Measurements from ENCODE around the gene MAVS. TPM values are rescaled to one million over a fixed set of nuclear protein-coding genes. Genes with fewer than 3 reads are reported as not detected.

The MAVS gene
- total and polyA plus RNA-seq, 2 donors (not counting 1 experiment from before 2014, with no cell fraction given), result 14.4 to 15.9 TPM

GRCh38 chr20:3909952-3910366 is 63.3 kb downstream of the MAVS start:
- Histone ChIP-seq H3K27me3 (ENCODE audit: control insufficient read depth, insufficient read depth, low read length) (no peaks in the 10 kb centered on the region), H3K79me2 (ENCODE audit: control insufficient read depth, insufficient read depth, low read length) (peaks cover 92% of the 10 kb centered on the region), H3K4me3 (replicated peaks in 1 of 4; ENCODE audit: control extremely low read depth in 1 of 4, insufficient read depth in 1 of 4, low read depth in 3 of 4, low read length in 4 of 4) (no peak overlapping the region), H3K36me3 (ENCODE audit: control insufficient read depth, insufficient read depth, low read length) (peaks cover 15% of the 10 kb centered on the region), H2AFZ (ENCODE audit: low read length) (no peak overlapping the region), H3K4me1 (ENCODE audit: control insufficient read depth, extremely low read depth, insufficient read depth, low read length) (no peaks in the 10 kb centered on the region), H3K9me3 (ENCODE audit: control insufficient read depth, insufficient read depth, low read depth, low read length) (no peaks in the 10 kb centered on the region), H3K4me2 (ENCODE audit: extremely low read depth, insufficient read depth, low read length) (no peak overlapping the region), H3K27ac (ENCODE audit: insufficient read depth, low read length) (no peak overlapping the region), H4K20me1 (ENCODE audit: control insufficient read depth, extremely low read depth, insufficient read depth, low read length) (peaks cover 3% of the 10 kb centered on the region), H3K9ac (ENCODE audit: insufficient read depth, low read length) (no peak overlapping the region)
- DNase-seq (ENCODE audit: low read depth in 2 of 2), result no peak
- TF ChIP-seq EZH2 (IDR thresholded peaks at IDR 0.05; ENCODE audit: low read length, missing control alignments), result no peak
- TF ChIP-seq CTCF (conservative IDR thresholded peaks at IDR 0.05 in 1 of 2, IDR thresholded peaks at IDR 0.05 in 1 of 2; ENCODE audit: low read depth in 1 of 2, low read length in 2 of 2), result no peak

- Histone ChIP-seq H2AFZ (ENCODE audit: low read length) (no peak overlapping the region), H4K20me1 (ENCODE audit: control insufficient read depth, extremely low read depth, insufficient read depth, low read length) (peaks cover 2% of the 10 kb centered on the region), H3K4me2 (ENCODE audit: extremely low read depth, insufficient read depth, low read length) (no peak overlapping the region), H3K4me3 (replicated peaks in 1 of 4; ENCODE audit: control extremely low read depth in 1 of 4, insufficient read depth in 1 of 4, low read depth in 3 of 4, low read length in 4 of 4) (no peak overlapping the region), H3K9ac (ENCODE audit: insufficient read depth, low read length) (no peak overlapping the region), H3K27ac (ENCODE audit: insufficient read depth, low read length) (no peak overlapping the region), H3K9me3 (ENCODE audit: control insufficient read depth, insufficient read depth, low read depth, low read length) (no peaks in the 10 kb centered on the region), H3K27me3 (ENCODE audit: control insufficient read depth, insufficient read depth, low read length) (no peaks in the 10 kb centered on the region), H3K79me2 (ENCODE audit: control insufficient read depth, insufficient read depth, low read length) (peaks cover 91% of the 10 kb centered on the region), H3K36me3 (ENCODE audit: control insufficient read depth, insufficient read depth, low read length) (peaks cover 15% of the 10 kb centered on the region), H3K4me1 (ENCODE audit: control insufficient read depth, extremely low read depth, insufficient read depth, low read length) (no peaks in the 10 kb centered on the region)
- no peak for TF ChIP-seq EZH2 (IDR thresholded peaks at IDR 0.05; ENCODE audit: low read length, missing control alignments)
- TF ChIP-seq CTCF (conservative IDR thresholded peaks at IDR 0.05 in 1 of 2, IDR thresholded peaks at IDR 0.05 in 1 of 2; ENCODE audit: low read depth in 1 of 2, low read length in 2 of 2), result no peak
- no peak for DNase-seq (ENCODE audit: low read depth in 2 of 2)
Measured at GRCh38 chr20:3910853-3911252, 64.2 kb downstream of the MAVS start.

- no peak overlapping the region for H3K27ac ChIP-seq (ENCODE audit: insufficient read depth, low read length)
- H3K4me1 ChIP-seq (ENCODE audit: control insufficient read depth, extremely low read depth, insufficient read depth, low read length), result no peaks in the 10 kb centered on the region
- H3K4me3 ChIP-seq (replicated peaks in 1 of 4; ENCODE audit: control extremely low read depth in 1 of 4, insufficient read depth in 1 of 4, low read depth in 3 of 4, low read length in 4 of 4), result no peak overlapping the region
- peaks cover 91% of the 10 kb centered on the region for H3K79me2 ChIP-seq (ENCODE audit: control insufficient read depth, insufficient read depth, low read length)
- no peak for TF ChIP-seq CTCF (conservative IDR thresholded peaks at IDR 0.05 in 1 of 2, IDR thresholded peaks at IDR 0.05 in 1 of 2; ENCODE audit: low read depth in 1 of 2, low read length in 2 of 2)
- no peak for TF ChIP-seq EZH2 (IDR thresholded peaks at IDR 0.05; ENCODE audit: low read length, missing control alignments)
- no peak overlapping the region for H2AFZ ChIP-seq (ENCODE audit: low read length)
- no peak overlapping the region for H3K9ac ChIP-seq (ENCODE audit: insufficient read depth, low read length)
- DNase-seq (ENCODE audit: low read depth in 2 of 2), result no peak
- peaks cover 17% of the 10 kb centered on the region for H3K36me3 ChIP-seq (ENCODE audit: control insufficient read depth, insufficient read depth, low read length)
- H4K20me1 ChIP-seq (ENCODE audit: control insufficient read depth, extremely low read depth, insufficient read depth, low read length), result no peaks in the 10 kb centered on the region
- no peaks in the 10 kb centered on the region for H3K9me3 ChIP-seq (ENCODE audit: control insufficient read depth, insufficient read depth, low read depth, low read length)
- no peaks in the 10 kb centered on the region for H3K27me3 ChIP-seq (ENCODE audit: control insufficient read depth, insufficient read depth, low read length)
- H3K4me2 ChIP-seq (ENCODE audit: extremely low read depth, insufficient read depth, low read length), result no peak overlapping the region
Measured at GRCh38 chr20:3911956-3912355, 65.3 kb downstream of the MAVS start.

Measured in fibroblast of lung (primary cell).